HG03025 (cell line): ENCODE data around the gene IL24.
A peak's percentile ranks its signal among the peaks of the same experiment; 100 is the strongest.

Experiments used
- ATAC-seq: cut with Tn5 transposase; IDR thresholded peaks from one replicate; pipeline ENCODE4 v1.9.1; 2021; ENCODE audit warnings: mild to moderate bottlenecking, moderate library complexity; ENCODE audit not compliant: unreplicated experiment, low FRiP score

IL24 gene

GRCh38 chr1:206903687-206904086 lies 6.4 kb downstream of the IL24 start:
- ATAC-seq: no peak

DNA sequence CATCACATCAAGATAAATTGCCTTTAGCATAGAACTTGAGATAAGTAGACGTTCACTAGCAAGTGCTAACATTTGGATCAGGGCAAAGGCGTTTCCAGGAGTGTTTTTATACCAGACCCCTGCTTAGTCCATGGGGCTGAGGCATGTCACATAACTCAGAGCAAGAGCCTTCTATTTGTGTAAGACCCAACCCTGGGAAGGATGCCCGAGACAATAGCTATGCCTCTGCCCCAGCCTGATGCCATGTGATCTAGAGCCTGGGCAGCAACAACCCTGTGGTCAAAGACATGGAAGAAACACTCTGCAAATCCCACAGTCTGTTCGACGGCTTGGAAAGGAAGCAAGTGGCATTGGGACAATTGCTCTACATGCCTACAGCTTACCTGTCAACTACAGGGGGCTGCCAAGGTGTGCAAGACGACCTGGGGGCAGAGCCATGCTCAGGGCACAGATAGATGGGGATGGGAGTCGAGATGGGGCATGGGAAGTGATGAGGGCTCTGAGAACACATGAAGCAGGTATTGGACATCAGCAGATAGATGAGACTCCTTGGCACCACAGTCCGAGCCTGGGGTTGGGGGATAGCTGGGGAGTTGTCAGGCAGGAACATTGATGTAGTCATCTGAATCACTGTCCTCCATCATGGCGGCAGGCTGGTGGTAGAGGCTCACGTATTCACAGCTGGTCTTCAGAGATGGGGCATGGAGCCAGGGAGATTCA lies 7.3 kb downstream of the IL24 start:
- ATAC-seq: no peak

DNA sequence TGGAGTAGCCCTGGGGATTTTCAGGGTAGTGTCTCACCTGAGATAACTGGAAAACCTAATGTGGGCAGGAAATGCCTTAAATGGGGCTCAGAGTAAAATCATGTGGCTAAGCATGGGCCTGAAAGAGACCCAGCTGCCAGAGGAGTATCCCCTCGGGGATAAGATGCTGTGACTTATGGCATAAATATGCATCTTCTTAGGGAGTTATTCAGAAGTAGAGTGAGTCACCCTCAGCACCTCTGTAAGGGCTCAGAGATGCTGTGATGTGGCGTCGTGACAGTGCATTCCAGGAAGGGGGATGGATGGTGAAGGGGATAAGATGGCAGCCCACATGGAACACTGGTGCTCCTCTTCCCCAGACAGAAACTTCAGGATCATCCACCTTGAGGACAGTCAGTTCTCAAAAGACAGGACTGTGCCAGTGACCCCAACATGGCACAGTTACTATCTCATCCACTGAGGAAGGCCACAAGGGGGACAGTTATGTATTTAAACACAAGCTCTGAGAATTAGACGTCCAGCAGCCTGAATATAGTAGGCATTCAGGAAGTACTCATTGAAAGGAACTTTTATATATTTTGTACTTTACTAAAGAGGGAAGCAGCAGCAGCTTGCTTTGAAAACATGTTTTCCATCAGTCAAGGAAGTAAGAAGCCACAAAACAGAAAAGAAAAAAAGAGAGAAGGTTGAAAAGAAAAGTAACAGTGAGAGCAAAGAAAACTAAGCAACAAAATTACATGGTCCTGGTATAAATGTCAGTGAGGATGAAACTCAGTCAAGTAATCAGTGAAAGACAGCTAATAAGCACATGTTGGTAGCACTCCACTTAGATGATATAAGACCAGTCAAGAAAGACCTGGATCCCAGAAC lies 8.3 kb downstream of the IL24 start:
- ATAC-seq: no peak

DNA sequence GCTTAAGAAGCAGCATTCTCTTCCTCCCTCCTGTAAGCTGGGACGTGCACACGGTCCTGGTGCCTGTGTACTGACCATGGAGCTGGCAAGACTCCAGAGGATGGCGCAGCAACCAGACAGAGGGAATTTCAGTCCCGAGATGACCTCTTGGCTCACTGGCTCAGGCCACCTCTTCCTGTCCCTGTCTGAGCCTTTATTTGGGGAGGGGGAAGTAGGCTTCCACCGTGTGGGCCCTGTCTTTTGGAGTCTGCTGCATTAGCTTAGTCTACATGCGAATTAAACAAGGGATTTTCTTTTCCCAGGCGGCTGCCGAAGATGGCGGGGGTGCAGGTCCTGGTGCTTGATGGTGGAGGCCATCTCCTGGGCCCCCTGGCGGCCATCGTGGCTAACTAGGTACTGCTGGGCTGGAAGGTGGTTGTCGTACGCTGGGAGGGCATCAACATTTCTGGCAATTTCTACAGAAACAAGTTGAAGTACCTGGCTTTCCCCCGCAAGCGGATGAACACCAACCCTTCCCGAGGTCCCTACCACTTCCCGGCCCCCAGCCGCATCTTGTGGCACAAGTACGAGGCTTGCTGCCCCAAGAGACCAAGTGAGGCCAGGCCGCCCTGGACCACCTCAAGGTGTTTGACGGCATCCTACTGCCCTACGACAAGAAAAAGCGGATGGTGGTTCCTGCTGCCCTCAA lies 10.2 kb downstream of the IL24 start:
- no peak for ATAC-seq

DNA sequence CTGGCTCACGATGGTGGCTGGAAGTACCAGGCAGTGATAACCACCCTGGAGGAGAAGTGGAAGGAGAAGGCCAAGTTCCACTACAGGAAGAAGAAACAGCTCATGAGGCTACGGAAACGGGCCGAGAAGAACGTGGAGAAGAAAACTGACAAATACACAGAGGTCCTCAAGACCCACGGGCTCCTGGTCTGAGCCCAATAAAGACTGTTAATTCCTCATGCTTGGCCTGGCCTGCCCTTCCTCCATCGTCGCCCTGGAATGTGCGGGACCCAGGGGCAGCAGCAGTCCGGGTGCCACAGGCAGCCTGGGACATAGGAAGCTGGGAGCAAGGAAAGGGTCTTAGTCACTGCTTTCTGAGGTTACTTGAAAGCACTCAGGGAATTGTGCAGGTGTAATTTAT lies 10.8 kb downstream of the IL24 start:
- no peak for ATAC-seq

DNA sequence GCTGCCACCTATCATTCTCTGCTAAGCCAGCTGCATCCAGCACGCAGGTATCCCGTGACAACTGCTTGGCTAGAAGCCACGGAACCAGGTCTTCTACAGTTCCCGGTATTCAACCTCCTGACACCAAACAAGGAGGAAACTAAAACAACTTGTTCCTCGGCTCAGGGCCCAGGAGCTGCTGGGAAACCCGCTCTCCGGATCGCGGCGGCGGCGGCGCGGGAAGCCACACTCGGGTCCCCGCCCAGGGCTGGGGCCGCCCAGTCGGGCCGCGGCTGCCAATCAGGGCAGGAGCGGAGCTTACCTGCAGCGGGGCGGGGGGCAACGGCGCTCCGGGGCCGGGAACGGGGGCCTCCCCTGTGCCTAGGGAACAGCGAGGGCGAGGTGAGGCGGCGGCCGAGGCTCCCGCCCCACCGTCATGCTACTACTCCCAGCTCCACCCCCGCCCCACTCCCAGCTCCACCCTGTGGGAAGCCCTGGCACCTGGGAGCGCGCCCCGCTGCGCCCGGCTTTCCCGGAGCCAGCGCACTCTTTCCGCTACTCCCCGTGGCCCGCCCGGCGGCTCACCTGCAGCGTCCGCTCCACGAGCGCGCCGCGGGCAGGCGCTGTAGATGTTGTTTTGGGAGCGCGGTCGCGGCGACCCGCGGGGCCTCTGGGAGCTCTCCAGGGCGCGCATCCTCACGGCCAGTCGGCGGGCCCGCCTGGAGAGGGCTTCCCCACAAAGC lies 12.1 kb downstream of the IL24 start:
- ATAC-seq: no peak

GRCh38 chr1:206909883-206910318 lies 12.7 kb downstream of the IL24 start:
- ATAC-seq: no peak

GRCh38 chr1:206911064-206911663 lies 13.9 kb downstream of the IL24 start:
- ATAC-seq: no peak

- ATAC-seq: no peak
Observed at GRCh38 chr1:206912445-206913095, 15.3 kb downstream of the IL24 start.

DNA sequence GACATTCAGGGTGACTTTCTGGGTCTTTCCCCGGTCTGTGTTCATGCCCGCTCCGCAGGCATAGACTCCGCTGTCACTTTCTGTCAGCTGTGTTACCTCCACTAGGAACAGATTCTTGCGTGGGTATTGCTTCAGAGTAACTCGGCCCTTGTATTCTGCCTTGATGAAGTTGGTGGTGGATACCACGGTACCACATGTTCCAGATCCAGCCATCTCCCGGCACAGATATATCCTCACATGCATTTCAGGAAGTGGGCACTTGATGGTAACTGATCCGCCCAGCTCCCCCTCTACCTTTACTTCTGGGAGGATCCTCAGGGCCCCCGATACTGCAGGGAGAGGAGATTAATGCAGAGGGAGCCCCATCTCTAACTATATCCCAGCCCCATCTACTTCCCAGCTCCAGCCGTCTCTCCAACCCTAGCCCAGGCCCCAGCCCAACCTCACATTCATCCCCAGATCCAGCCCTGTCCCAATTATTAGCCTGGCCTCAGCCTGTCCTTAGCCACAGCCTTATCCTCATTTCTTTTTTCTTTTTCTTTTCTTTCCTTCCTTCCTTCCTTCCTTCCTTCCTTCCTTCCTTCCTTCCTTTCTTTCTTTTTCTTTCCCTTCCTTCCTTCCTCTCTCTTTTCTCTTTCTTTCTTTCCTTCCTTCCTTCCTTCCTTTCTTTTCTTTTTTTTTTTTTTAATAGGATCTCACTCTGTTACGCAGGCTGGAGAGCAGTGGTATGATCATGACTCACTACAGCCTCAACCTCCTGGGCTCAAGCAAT lies 16.7 kb downstream of the IL24 start:
- ATAC-seq: no peak

DNA sequence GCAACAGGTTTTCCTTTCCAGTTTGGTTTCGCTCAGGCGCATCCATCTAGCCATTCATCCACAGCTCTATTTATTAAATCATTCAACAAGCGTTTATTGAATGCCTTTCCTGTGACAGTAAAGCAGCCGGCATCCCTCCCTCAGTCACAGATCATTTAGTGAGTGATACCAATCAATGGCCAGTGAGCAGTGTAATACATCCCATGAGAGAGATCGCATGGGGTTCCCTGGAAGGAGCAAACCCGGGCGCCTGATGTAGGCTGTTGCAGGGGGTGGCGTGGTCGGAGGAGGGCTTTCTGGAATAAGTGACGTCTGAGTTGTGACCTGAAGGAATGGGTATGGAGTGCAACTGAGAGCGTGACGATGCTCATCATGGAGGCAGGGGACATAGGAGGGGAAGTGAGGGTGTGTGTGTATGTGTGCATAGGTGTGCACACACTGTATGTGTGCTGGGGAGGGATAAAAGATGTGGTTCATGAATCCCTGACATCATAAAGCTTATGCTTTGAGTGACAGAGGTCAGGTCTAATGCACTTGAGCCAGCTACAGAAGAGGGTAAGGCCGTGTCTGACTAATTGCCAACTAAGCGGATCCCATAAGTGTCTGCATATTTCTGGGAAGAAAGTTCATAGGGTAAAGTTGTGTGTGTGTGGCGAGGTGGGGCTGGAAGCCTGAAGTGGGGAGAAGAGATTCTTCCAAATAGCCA lies 17.9 kb downstream of the IL24 start:
- no peak for ATAC-seq

- ATAC-seq: no peak
Observed at GRCh38 chr1:206916000-206916709, 18.9 kb downstream of the IL24 start.

DNA sequence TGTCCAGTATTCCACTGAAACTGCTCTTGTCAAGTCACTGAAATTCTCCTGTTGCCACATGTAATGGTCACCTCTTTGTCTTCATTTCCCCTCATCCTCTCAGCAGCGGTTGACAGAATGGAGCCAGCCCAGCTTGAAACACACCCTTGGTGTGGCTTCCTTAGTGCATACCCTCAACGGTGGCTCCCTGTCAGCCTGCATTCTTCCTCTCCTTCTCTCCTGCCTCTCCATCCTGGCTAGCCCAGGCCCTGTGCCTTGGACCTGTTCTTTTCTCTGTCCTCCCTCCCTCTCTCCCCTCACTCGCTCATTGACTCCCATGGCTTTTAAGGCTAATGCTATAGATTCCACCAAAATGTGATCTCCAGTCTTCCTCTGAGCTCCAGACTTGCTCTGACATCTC lies 20.8 kb downstream of the IL24 start:
- no peak for ATAC-seq

DNA sequence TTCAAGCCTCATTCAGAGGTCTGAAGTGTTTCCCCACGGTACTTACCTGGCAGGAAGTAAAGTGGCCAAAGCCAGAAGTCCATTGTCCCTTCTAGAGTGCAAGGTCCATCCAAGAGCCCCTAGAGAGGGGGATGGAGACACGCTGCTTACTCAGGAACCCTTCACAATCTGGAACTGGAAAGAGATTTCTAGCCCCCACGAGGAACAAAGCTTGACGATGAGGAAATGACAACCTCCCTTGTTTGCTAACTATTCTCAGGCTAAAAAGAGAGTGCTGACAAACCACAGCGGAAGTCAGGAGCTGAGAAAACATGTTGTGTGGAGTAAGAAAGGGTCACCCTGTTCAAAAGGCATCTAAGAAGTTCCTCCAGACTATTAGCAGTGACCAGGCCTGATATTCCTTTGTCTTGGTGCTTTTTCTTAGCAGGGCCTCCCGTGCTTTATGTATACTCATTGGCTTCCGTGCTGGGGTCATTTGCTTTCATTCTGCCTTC lies 24.6 kb downstream of the IL24 start, which contains the start of gene FCMR:
FCMR (minus strand) TSS at position 170 of the 494 bp plus-strand sequence; CDS start at position 83, 87 bp downstream.
- no peak for ATAC-seq

- ATAC-seq: no peak
Observed at GRCh38 chr1:206922524-206922923, 25.3 kb downstream of the IL24 start.

DNA sequence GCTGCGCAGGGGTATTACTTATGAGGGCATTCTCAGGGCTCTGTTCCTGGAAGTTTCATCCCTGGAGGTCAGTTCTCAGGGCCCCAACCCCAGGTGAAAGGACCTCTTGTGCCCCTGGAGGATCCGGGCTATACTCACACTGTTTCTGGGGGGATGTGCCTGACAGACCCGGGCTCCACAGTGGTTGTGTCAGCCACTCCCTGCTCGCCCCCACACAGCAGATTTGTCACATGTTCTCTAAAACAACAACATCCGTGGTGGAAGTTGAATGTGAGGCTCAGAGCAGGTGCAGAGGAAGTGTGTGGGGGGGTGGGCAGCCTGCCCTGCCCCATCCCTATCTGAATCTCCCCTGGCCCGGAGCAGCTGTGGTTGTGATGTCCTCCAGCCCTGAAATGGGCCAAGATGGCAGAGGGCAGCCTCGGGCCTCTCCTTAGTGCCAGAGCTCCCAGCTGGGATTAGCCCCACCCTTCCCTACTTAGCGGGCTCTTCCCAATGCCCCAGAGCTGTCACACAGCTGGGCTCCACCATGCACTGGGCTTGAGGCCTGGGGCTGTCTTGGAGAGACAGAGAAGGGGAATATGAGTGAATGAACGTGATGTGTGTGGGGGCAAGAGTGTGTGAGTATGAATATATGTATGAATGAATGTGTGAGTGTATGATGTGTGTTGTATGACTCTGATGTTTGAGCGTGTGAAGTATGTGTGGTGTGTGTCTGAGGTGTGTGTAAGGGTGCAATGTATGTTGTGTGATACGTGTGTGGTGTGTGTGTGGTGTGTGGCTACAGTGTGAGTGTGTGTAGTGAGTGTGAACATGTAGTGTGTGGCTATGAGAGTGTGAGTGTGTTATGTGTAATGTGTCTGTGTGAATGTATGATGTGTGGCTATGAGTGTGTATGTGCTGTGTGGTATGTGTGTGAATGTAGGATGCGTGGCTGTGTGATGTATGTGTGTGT lies 26.0 kb downstream of the IL24 start:
- peak; percentile 51 for ATAC-seq
